Stimulated activated CD4-positive, alpha-beta T cell treated with anti-CD3 and anti-CD28 coated beads, Interleukin-4, amount 100 ng/mL, for 48 hours (primary cell): ENCODE measurements around the gene ACADVL.
"Not testable (repeated sequence)": the region's sequence is repeated elsewhere in the genome, so short reads cannot be mapped to it uniquely, and the experiment has no call there.

Experiments used
- DNase-seq, 2 donors: peaks; one replicate each; pipeline ENCODE4 v3.0.0-alpha.2; 2020; ENCODE audit warnings: low read depth in 2 of 2

ACADVL gene

DNA sequence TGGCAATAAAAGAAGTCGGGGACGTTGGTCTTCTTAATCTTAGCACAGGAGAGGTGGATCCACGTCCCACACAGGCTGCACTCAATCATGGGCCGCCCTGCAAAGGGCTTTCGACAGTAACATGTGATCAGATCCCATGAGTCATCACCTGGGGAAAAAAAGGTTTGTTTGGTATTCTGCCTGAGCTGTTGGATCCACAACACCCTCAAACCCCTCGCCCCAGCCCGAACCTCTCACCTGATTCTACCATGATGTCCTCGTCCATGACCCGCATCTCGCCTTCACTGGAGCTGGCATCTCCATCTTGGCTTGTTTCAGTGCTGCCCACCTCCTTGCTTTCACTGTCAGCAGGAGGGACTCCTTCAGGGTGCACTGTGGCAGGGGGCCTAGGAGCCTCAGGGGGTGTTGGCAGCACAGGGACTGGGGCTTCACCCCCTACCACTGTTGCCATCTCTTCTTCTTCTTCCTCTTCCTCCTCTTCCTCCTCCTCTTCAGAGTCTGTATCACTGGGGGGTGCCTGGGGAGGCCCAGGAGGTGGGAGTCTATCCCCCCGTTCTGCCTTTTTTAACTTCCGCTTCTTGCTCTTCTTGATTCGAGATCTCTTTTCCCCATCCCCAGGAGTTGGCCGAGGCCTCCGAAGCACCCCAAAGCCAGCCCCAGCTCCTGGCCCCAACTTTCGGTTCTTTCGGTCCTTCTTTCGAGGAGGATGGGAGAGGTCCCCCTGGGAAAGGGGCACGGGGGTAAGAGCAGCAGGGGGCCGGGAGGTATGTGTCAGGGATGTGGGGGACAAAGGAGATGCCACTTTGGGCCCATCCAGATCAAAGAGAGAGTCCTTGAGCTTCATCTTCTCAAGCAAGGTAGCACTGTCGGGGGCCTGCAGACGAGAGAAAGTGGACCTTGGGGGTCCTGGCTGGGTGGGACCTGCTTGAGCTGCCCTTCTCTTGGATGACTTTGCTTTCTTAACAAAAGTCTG, 16.2 kb downstream of the ACADVL start:
- no peak for DNase-seq

DNA sequence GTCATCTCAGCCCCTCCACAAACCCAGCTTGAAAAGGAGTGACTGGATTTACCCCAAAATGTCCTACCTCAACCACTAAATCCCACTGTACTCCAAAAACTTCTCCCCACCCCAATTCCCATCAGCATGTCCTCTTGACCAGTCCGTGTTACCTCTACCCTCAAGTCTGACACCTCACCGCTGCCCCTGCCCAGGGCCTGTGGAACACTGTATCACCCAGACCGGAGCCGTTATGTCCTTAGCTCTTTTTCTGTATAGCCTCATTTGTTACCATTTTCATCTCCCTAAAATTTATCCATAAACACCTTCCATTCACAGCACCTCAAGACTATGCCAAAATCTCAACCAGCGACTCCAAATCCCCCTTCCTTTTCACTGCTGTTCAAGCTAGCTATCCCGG, 17.1 kb downstream of the ACADVL start:
- DNase-seq = no peak

DNA sequence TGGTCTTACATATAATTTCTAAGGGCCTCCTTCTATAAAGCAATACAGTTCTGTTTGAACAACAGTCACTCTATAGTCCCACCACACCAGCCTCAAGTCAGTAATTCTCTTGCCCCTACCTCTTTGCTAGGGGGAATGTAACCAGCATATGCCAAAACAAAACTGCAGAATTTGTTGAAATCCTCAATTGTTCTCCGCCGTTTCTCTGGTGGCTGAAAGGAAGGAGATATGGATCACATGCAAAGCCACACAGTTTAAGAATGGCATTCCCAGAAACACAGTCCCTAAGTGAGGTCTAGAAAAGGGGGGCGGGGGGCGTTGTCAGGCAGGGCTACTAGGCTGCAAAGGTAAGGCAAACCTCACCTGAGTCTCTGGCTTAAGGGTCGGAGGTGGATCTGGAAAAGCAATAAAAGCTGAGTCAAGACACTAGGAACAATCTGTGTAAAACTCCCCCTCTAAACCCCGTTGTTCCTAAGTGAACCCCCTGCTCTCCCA, 17.6 kb downstream of the ACADVL start:
- DNase-seq = no peak

DNA sequence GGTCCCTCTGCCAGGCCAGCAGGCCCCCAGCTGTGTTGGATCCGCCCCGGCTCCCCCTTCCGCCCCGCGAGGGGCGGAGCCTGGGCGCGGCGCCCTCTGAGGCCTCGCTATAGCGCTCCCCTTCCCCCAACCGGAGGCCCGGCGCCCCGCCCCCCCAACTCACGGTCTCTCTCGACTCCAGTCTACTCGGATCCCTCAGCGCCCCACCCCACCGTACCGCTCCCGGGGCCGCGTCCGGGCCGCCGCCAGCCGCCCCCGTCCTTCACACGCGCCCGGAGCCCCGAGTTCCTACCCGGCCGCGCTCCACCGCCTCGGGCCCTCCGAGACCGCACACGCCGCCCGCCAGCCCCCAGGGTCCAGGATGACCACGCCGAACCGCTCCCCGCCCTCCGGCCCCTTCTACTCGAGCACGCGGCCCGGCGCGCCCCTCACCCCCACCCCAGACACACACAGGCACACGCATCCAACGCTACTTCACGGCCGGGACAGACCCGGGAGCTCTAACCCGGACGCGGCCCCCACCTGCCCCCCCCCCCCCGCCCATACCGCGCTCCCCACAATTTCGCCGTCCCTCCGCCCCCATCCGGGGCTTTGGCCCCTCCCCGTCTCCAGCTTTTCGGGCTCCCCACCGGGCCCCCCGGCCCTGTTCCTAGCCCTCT, 18.2 kb downstream of the ACADVL start:
- peak; percentile 84 to 85 for DNase-seq

DNA sequence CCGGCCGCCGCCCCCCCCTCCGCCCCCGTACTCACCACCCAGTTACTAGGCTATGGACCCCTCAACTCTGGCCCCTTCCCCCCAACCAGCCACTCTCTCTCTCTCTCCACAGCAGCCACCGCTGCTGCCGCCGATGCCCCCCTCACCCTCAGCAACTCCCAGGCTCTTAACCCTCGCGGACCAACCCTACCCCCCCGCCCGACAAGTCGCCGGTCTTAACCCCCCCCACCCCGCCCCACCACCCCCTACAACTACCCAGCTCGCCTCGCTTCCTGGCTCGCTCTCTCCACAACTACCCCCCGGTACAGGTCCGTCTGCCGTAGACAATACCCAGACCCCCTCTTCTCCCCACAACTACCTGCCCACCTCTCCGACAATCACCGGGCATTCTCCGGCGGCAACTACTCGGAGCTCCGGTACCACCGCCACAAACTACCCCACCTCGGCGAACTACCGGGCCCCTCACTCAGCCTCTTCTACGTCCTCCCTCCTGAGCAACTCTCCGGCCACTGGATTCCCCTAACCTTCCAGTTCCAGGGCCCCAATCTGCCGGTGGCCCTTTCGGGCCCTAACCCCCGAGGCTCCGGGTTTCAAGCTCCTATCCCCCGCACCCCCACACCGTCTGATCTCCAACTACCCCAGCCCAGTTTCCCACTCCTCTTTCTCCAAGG, 18.8 kb downstream of the ACADVL start:
- no peak for DNase-seq

DNA sequence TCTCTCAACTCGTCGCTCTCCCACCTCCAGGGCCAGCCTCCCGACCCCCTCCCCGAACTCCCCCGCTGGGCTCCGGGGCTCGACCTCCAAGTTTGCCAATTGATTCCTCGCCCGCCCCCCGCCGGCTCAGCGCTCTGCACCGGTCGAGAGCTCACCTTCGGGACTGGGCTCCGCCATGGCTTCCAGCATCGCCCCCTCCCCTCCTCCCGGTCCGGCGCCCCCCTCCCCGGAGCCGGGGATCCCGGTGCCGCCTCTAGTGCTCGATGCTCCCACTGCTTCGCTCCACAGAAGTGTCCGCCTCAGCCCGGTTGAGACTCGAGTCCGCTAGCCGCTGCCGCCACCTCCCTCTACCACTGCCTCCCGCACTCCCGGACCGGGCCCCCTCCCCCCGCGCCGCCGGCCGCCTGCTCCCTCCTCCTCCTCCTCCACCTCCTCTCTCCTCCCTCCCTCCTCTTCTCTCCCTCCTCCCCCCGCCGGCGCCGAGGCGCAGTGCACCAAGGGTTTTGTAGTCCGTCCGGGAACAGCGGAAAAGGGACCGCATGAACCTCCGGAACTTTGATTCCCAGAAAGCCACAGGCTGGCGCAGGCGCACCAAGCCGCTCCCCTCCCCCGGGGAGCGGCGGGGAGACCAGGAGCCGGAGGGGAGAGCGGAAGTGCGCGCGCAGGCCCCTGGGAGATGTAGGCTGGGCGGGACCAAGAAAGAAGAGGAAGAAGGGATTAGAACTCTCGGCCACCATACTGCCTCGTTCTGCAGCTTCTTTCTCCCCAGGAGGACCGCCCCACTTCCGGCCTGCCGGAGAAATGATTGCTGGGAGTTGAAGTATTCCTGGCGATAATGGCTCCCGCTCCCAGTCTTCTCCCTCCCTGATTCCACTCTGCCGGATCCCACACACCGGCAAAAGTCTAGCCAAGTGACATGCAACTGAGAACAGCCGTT, 19.6 kb downstream of the ACADVL start, which contains the start of gene PHF23:
TSS of gene PHF23 (minus strand) at position 367 of the 937 bp plus-strand sequence. CDS start at position 189, 178 bp downstream.
- DNase-seq = peak; percentile 94 to 97

DNA sequence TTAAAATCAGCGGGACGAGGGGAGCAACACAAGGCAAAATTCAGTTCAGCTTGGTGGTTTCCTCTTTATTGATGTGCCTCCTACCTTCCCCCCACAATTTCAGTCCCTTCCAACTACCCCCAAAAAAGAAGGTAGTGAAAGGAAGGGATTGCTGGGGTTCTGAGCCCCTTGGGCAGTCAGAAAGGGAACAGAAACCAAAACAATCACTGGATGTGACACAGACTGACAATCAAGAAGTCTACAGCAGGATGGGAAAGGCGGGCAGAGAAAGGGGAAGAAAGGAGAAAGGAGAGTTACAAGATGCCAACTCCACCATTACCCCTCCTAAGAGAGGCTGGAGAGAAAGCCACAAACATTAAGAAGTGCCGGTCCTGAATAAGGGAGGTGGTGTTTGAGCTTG, 20.6 kb downstream of the ACADVL start:
- DNase-seq = no peak

DNA sequence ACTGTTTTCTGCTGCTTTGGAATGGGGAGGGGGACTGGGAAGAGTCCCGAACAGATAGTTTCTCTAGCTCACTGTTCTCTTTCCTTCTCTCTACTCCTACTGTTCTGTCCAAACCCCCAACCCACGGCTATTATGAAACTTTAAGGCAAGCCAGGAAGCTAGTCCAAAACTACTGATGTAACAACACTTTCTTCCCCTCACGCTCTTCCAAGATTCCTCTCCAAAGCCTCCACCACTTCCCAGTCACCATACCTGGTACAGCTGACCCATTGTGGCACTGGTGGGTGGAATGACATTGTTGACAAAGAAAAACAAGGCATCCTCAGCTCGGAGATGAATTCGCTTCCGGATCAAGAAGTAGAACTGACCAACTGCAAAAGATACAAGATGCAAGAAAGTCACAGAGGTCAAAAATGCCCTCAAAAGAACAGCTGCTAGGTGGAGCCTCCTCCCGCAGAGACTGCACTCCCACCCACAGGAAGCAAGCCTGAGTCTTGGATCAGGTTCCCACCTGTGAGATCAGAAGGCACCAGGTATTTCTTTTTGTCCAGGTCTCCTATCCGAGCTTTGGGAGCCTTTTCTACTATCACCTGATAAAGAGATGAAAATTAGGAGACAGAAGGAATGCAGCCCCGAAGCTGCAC, 21.5 kb downstream of the ACADVL start:
- no peak for DNase-seq

DNA sequence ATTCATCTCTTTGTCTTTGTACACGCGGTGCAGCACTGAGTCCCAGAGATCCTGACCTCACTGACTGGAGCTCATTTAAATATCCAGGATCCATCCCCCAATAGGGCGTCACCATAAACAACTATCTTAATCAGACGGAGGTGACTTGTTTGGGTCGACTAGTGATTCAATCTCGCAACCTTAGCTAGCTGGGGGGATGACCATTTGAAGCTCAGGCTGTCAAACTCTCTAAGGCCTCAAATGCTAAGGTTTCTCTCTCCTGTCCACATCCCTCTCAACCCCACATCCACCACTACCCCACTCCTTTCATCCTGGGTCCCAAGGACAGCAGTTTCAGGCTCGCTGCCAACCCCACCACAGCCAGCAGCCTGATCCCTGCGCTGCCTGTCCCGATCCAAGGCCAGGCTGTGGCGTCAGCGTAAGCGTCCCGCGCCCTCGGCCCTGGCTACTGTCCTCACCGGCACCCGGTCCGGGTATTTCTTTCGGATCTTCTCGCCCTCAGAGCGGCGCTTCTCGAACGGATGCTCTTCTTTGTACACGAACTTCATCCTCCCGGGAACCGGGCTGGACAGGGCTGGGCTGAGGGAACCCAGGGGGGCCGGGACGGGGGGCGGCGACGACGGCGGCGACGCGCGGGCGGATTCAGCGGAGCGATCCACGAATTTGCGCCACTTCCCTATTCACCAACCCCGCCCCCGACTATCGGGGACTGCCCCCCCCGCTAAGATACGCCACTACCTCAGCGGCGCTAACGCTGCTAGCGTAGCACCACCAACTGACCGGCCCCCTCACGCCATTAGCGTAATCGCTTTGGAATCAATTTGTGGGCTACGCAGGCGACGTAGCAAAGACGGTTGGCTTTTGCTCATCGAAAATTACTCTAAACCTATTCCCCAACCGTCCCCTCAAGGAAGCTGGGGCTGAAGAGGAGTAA, 22.3 kb downstream of the ACADVL start, which contains the start of gene GABARAP:
TSS of gene GABARAP (minus strand) at position 667 of the 934 bp plus-strand sequence. CDS start at position 548, 119 bp downstream.
- peak; percentile 89 to 95 for DNase-seq

DNA sequence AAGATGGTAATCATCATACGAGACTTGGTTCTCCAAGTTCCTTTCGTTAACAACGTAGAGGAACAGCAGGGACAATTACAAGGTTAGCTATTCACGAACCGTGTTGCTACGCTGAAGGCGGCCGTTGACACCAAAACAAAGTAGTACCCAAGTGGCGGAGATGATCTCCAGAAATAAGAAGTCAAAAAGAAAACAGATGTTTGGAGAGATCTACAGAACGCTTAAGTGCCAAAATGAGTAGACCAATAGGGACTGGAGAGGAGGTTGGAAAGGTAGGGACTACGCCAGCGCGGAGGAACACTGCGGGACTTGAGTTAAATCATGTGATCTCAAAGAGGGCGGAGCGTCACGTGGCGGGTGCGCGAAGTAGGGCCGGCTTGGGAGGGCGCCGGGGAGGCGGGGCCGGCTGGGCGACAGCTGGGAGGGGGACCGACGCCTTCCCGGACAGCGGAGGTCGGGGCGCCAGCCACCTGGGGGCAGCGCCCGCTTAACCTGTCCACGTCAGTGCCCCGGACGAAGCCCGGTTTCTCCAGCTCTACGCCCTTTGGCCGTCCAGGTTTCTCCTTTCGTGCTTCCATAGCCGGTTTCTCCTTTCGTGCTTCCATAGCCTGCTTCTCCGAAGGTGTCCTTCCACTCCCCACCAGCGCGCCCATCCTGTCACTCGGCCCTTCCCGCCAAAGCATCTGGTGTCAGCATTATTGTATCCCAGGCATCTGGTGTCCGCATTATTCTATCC, 23.1 kb downstream of the ACADVL start:
- DNase-seq = peak; percentile 88 to 89

DNA sequence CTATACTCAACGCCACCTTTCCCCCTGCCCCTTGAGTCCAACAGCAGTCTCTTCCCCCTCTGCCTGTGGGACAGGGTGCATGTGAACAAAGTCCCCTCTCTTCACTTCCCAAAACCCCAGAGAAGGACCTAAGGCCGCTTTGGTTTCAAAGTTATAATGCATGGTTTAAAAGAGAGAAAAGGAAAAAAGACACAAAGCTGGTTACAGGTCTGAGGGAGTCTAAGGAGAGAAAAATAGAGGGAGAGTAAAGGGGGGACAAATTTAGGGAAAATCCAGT, 23.7 kb downstream of the ACADVL start:
- no peak for DNase-seq

DNA sequence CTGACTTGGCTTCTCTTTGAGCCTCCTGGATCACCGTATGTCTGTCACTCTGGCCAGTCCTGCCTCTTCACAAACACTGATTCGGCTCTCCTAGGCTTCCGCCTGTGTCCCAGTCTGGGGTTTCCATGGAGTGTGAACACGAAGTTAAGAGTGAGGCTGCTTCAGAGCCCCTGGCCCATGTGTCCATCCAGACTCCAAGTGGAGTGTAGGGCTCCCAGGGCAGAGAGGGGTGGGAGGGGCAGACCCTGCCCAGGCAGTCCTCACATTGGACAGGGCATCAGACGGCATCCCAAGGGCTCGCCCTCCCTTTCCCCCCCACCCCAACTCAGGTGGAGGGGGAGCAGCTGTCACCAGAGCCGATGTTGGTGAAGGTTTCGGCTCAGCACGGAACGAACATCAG, 24.1 kb downstream of the ACADVL start:
- not testable (repeated sequence) for DNase-seq

DNA sequence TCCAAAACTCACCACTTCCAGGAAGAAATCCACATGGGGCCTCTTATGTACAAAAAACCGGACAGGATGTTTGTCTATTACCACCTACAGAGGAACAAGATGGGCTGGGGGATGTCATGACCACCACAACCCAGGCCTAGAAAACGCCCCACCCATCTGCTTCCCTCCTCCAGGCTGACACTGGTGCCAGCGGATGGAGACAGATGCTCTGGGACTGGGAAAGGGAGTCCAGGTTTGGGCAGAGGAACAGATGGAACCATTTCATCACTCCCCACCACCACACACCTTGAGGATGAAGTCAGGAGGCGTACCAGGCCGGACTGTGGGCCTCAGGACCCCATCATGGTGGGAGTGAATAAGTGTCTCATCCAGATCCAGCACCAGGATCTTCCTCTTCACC, 27.0 kb downstream of the ACADVL start:
- no peak for DNase-seq

DNA sequence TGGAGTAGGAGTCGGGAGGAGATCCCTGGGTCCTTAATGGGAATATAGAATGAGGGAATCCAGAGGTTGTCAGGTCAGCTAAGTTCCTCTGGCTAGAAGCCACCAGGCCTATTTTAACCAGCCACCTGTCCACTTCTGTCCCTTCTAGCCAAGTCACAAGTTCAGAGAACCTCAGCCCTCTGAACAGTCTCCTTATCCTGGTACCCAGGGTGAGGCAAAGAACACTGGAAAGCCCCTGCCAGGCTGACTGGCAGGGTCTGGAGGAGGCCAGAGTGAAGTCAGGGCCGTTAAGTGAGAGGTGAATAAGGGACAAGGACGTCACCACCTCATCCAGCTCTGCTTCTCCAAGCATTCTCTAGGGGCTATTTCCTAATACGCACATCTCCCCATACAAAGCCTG, 29.1 kb downstream of the ACADVL start:
- DNase-seq = no peak

DNA sequence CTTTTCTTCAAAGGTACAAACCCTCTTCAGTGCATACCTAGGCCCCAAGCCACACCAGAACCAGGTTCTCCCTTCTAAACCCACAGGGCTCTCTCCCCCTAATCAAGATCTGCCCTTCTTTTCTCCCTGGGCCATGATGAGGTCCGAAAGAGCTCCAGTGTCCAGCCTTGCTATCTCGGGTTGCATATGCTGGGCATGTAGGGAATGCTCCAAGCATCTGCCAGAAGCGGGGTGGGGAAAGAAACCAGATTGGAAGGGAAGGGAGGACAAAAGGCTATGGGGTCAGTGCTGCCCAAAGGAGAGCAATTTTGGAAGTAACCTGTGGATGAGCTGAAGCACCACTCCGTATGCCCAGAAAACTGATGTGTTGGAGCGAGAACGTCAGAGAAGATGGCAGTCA, 29.5 kb downstream of the ACADVL start:
- DNase-seq = no peak

DNA sequence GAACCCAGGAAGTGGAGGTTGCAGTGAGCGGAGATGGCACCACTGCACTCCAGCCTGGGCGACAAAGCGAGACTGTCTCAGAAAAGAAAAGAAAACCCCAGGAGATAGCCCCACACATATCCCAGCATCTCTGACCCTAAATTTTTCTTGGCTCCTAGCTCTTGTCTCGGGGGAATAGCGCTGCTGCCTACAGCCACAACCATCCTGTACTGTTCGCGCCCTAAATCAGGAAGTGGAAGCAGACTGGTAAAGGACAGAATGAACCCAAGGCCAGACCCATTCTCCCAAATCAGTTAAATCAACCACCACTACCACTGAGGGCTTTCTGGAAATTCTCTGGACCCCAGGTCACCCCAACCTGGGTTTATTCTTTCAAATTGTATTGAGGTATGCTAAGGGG, 30.1 kb downstream of the ACADVL start:
- no peak for DNase-seq

DNA sequence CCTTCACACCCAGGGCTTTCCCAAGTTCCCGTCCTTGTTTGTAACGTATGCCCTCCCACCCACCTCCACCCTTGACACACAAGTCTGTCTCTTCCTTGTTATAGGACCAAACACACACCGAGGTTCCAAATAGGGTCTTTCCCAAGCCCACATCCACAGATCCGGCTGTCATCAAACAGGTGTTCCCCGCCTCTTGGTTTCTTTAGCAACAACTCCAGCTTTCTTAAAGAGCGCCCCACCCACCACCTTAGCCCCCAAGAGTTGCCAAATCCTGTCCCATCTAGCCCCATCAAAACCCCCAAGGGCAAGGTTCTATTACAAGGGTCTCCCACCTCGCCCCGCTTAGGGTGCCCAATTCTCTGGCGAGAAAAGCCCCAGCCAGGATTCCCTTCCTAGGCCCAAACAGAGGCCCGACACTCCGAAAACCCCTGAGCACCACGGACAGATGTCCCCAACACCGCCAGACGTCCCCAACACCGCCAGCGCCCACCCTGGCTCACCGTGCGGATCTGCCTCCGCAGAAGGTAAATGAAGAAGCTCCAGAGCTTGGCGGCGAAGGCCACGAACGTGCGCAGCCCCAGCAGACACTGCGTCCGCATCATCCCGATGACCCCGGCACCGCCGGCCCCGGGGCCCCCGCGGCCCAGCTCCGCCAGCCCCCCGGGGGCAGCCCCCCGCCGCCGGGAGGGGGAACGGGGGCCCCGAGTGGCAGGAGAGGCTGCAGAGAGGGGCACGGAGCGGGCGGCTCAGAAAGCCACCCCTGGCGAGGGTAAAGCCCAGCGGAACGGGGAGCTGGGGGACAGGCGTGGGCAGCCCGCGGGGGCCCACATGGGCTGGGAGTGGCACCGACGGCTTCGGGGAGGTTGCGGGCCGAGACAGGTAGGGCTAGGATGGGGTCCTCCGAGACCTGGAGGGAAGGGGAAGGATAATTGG, 31.2 kb downstream of the ACADVL start:
- DNase-seq = no peak
